GM23338 (cell line): ENCODE results near the gene SLC17A5. TPM values are rescaled to one million over a fixed set of nuclear protein-coding genes. Genes with fewer than 3 reads are reported as not detected.

ENCODE experiments used
- ATAC-seq: fragments of 200-7000 bp; cut with Tn5 transposase; 3 replicates; pipeline ENCODE4 v1.9.1; 2020
- DNase-seq: peaks from one replicate; pipeline ENCODE4 v3.0.0-alpha.2; 2015; ENCODE audit warnings: low spot score
- H2AFZ ChIP-seq: fragments of 200-600 bp; sonication (generic); 2 replicates; pipeline ENCODE4 v1.8.0; 2016; ENCODE audit warnings: antibody characterized with exemption, mild to moderate bottlenecking, moderate library complexity
- H3F3A ChIP-seq: fragments of 200-600 bp; sonication (generic); replicated peaks from 2 replicates; pipeline ENCODE4 v1.8.0; 2017; ENCODE audit warnings: antibody characterized with exemption, mixed run types, low read depth
- H3K27ac ChIP-seq: fragments of 200-600 bp; sonication (generic); 2 replicates; pipeline ENCODE4 v1.6.1; 2016; ENCODE audit warnings: low read depth
- H3K27me3 ChIP-seq: fragments of 200-600 bp; sonication (generic); 2 replicates; pipeline ENCODE4 v1.8.0; 2016; ENCODE audit warnings: mild to moderate bottlenecking, mixed run types, moderate library complexity; ENCODE audit not compliant: insufficient read depth
- H3K36me3 ChIP-seq: fragments of 200-600 bp; sonication (generic); 2 replicates; pipeline ENCODE4 v1.8.0; 2016; ENCODE audit warnings: mild to moderate bottlenecking; ENCODE audit not compliant: insufficient read depth
- H3K4me1 ChIP-seq: fragments of 200-600 bp; sonication (generic); 2 replicates; pipeline ENCODE4 v1.8.0; 2016; ENCODE audit warnings: mild to moderate bottlenecking, moderate library complexity; ENCODE audit not compliant: insufficient read depth
- H3K4me2 ChIP-seq: fragments of 200-600 bp; sonication (generic); 2 replicates; pipeline ENCODE4 v1.7.1; 2017; ENCODE audit warnings: mixed run types
- H3K4me3 ChIP-seq: fragments of 200-600 bp; sonication (generic); 2 replicates; pipeline ENCODE4 v1.6.1; 2016; ENCODE audit warnings: mixed run types
- H3K79me2 ChIP-seq: fragments of 200-600 bp; sonication (generic); replicated peaks from 2 replicates; pipeline ENCODE4 v1.8.0; 2017; ENCODE audit warnings: mild to moderate bottlenecking; ENCODE audit not compliant: insufficient read depth
- H3K9me2 ChIP-seq: fragments of 200-600 bp; sonication (generic); 2 replicates; pipeline ENCODE4 v1.8.0; 2017; ENCODE audit not compliant: insufficient read depth
- H4K20me1 ChIP-seq: fragments of 200-600 bp; sonication (generic); replicated peaks from 2 replicates; pipeline ENCODE4 v1.8.0; 2017; ENCODE audit warnings: mild to moderate bottlenecking; ENCODE audit not compliant: insufficient read depth
- H3K27ac Mint-ChIP-seq: 2 replicates; pipeline ENCODE4 v1.8.0; 2020; ENCODE audit warnings: inconsistent platforms, mild to moderate bottlenecking, moderate library complexity, mixed read lengths
- H3K27me3 Mint-ChIP-seq: 3 replicates; pipeline ENCODE4 v1.8.0; 2022; ENCODE audit warnings: low read depth, mild to moderate bottlenecking, moderate library complexity, mixed read lengths, inconsistent platforms; ENCODE audit not compliant: insufficient read depth, poor library complexity
- H3K36me3 Mint-ChIP-seq: 3 replicates; pipeline ENCODE4 v1.8.0; 2021; ENCODE audit warnings: low read depth, mild to moderate bottlenecking, inconsistent platforms, moderate library complexity, mixed read lengths
- H3K4me1 Mint-ChIP-seq: 3 replicates; pipeline ENCODE4 v1.8.0; 2020; ENCODE audit warnings: mild to moderate bottlenecking, inconsistent platforms, mixed read lengths
- H3K4me3 Mint-ChIP-seq: 3 replicates; pipeline ENCODE4 v1.8.0; 2021; ENCODE audit warnings: moderate library complexity, mild to moderate bottlenecking, inconsistent platforms, mixed read lengths
- H3K9me3 Mint-ChIP-seq: 3 replicates; pipeline ENCODE4 v1.8.0; 2020; ENCODE audit warnings: moderate library complexity, mild to moderate bottlenecking, inconsistent platforms, mixed read lengths
- CREB1 ChIP-seq: fragments of 250-450 bp; sonication (Bioruptor Pico); IDR thresholded peaks from 2 replicates; pipeline ENCODE4 v1.5.0; 2020; ENCODE audit warnings: low read depth, mild to moderate bottlenecking, moderate library complexity
- EZH2 ChIP-seq: fragments of 200-600 bp; sonication (generic); IDR thresholded peaks from one replicate; pipeline ENCODE4 v1.8.0; 2017; ENCODE audit warnings: antibody characterized with exemption, mild to moderate bottlenecking, low read depth; ENCODE audit not compliant: unreplicated experiment
- EZH2phosphoT487 ChIP-seq: fragments of 200-600 bp; sonication (generic); IDR thresholded peaks from one replicate; pipeline ENCODE4 v1.8.1; 2018; ENCODE audit warnings: antibody characterized with exemption; ENCODE audit not compliant: unreplicated experiment
- JUNB ChIP-seq: IDR thresholded peaks from one replicate; pipeline ENCODE4 v1.6.1; 2016; ENCODE audit warnings: antibody characterized with exemption; ENCODE audit not compliant: unreplicated experiment
- NANOG ChIP-seq: IDR thresholded peaks from 2 replicates; pipeline ENCODE4 v1.6.1; 2016; ENCODE audit warnings: antibody characterized with exemption, borderline replicate concordance
- STAT1 ChIP-seq: IDR thresholded peaks from one replicate; pipeline ENCODE4 v1.6.1; 2016; ENCODE audit warnings: antibody characterized with exemption; ENCODE audit not compliant: unreplicated experiment
- ZNF331 ChIP-seq: fragments of 250-450 bp; sonication (Bioruptor Pico); IDR thresholded peaks from 2 replicates; pipeline ENCODE4 v1.5.0; 2020; ENCODE audit warnings: low read depth, mild to moderate bottlenecking, moderate library complexity
- polyA plus RNA-seq: library from polyadenylated mRNA; unstranded; fragments of >200 nt; fragmentation: Nextera tagmentation; extraction: Ambion mirVana; gene quantifications from 2 replicates; pipeline ENCODE4 v1.2.1, GENCODE V29; 2016
- total RNA-seq: library from RNA; depleted of rRNA; stranded (reverse); fragments of >200 nt; shearing (Covaris generic); gene quantifications from 2 replicates; pipeline ENCODE4 v1.2.3, GENCODE V29; 2014
- TF ChIP-seq, protein P1 (sequence below): IDR thresholded peaks from one replicate; pipeline ENCODE4 v1.6.1; 2018; ENCODE audit warnings: antibody characterized with exemption; ENCODE audit not compliant: unreplicated experiment
- TF ChIP-seq, protein P2 (sequence below), 2 experiments: fragments of 200-600 bp in 1 of 2; sonication (generic) in 1 of 2; conservative IDR thresholded peaks; 2 replicates each; pipeline versions ENCODE4 v1.5.1 to v1.6.1; 2016 to 2017; ENCODE audit warnings: antibody characterized with exemption in 2 of 2, low read depth in 2 of 2, mild to moderate bottlenecking in 2 of 2, moderate library complexity in 1 of 2
- TF ChIP-seq, protein P3 (sequence below): IDR thresholded peaks from 2 replicates; pipeline ENCODE4 v1.6.1; 2016; ENCODE audit warnings: antibody characterized with exemption

SLC17A5 gene
- total and polyA plus RNA-seq, 2 experiments from 2014 or later: 9.2 to 17.7 TPM

- H3F3A ChIP-seq: no peaks in the 10 kb centered on the region; the same call in 1 of the 2 replicates
- DNase-seq: no peak
- no peaks in the 10 kb centered on the region for H3K4me1 ChIP-seq
- H3K4me3 ChIP-seq: no peak overlapping the region
- no peak for TF ChIP-seq EZH2phosphoT487
- TF ChIP-seq, protein P1, sequence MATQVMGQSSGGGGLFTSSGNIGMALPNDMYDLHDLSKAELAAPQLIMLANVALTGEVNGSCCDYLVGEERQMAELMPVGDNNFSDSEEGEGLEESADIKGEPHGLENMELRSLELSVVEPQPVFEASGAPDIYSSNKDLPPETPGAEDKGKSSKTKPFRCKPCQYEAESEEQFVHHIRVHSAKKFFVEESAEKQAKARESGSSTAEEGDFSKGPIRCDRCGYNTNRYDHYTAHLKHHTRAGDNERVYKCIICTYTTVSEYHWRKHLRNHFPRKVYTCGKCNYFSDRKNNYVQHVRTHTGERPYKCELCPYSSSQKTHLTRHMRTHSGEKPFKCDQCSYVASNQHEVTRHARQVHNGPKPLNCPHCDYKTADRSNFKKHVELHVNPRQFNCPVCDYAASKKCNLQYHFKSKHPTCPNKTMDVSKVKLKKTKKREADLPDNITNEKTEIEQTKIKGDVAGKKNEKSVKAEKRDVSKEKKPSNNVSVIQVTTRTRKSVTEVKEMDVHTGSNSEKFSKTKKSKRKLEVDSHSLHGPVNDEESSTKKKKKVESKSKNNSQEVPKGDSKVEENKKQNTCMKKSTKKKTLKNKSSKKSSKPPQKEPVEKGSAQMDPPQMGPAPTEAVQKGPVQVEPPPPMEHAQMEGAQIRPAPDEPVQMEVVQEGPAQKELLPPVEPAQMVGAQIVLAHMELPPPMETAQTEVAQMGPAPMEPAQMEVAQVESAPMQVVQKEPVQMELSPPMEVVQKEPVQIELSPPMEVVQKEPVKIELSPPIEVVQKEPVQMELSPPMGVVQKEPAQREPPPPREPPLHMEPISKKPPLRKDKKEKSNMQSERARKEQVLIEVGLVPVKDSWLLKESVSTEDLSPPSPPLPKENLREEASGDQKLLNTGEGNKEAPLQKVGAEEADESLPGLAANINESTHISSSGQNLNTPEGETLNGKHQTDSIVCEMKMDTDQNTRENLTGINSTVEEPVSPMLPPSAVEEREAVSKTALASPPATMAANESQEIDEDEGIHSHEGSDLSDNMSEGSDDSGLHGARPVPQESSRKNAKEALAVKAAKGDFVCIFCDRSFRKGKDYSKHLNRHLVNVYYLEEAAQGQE: no peak
- TF ChIP-seq ZNF331: no peak
- no peak for TF ChIP-seq NANOG
- TF ChIP-seq, protein P2, sequence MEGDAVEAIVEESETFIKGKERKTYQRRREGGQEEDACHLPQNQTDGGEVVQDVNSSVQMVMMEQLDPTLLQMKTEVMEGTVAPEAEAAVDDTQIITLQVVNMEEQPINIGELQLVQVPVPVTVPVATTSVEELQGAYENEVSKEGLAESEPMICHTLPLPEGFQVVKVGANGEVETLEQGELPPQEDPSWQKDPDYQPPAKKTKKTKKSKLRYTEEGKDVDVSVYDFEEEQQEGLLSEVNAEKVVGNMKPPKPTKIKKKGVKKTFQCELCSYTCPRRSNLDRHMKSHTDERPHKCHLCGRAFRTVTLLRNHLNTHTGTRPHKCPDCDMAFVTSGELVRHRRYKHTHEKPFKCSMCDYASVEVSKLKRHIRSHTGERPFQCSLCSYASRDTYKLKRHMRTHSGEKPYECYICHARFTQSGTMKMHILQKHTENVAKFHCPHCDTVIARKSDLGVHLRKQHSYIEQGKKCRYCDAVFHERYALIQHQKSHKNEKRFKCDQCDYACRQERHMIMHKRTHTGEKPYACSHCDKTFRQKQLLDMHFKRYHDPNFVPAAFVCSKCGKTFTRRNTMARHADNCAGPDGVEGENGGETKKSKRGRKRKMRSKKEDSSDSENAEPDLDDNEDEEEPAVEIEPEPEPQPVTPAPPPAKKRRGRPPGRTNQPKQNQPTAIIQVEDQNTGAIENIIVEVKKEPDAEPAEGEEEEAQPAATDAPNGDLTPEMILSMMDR (conservative IDR thresholded peaks at IDR 0.05; ENCODE audit: low read depth in 2 of 2): peak; percentile 12 to 33; a peak in 2 of 4 replicates
- no peak for TF ChIP-seq JUNB
- no peak for ATAC-seq
- Mint-ChIP-seq H3K27me3 (peaks cover 2% of the 10 kb centered on the region), H3K27ac (no peak overlapping the region), H3K4me3 (no peak overlapping the region), H3K36me3 (no peaks in the 10 kb centered on the region), H3K9me3 (no peaks in the 10 kb centered on the region; the same call in 2 of the 3 replicates), H3K4me1 (no peaks in the 10 kb centered on the region)
- H3K79me2 ChIP-seq: no peaks in the 10 kb centered on the region
- no peaks in the 10 kb centered on the region for H3K27me3 ChIP-seq
- H3K9me2 ChIP-seq: no peaks in the 10 kb centered on the region
- H2AFZ ChIP-seq: no peak overlapping the region; the same call in 1 of the 2 replicates
- no peaks in the 10 kb centered on the region for H3K36me3 ChIP-seq
- no peak overlapping the region for H3K4me2 ChIP-seq
- H3K27ac ChIP-seq: no peak overlapping the region
- H4K20me1 ChIP-seq: no peaks in the 10 kb centered on the region
Observed at GRCh38 chr6:73548458-73549446, 105.0 kb downstream of the SLC17A5 start.

DNA sequence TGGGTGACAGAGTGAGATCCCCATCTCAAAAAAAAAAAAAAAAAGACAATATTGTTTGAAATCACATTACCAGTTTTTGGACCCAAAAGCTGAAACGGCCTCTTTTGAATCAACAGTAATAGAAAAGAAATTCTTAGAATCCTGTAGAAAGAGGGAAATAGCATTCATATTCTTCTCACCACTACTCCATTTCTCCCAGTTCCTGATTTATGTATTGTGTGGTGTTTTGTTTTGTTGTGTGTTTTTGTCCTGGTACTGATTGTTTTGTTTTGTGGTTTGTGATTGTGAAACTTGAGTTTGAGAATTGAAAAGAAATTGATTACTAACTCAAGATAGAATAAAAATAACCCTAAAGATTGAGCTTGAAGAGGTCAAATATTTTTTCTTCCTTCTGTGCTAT is 106.8 kb downstream of the SLC17A5 start:
- Histone ChIP-seq H2AFZ (peak overlapping the region; percentile 29; the same call in 1 of the 2 replicates), H3K4me2 (no peak overlapping the region), H3F3A (no peaks in the 10 kb centered on the region; the same call in 1 of the 2 replicates), H3K27me3 (no peaks in the 10 kb centered on the region), H4K20me1 (no peaks in the 10 kb centered on the region), H3K4me1 (no peaks in the 10 kb centered on the region), H3K9me2 (no peaks in the 10 kb centered on the region), H3K79me2 (no peaks in the 10 kb centered on the region), H3K36me3 (no peaks in the 10 kb centered on the region), H3K27ac (no peak overlapping the region), H3K4me3 (no peak overlapping the region)
- ATAC-seq (no peak), DNase-seq (no peak)
- Mint-ChIP-seq H3K4me3 (no peak overlapping the region), H3K9me3 (no peaks in the 10 kb centered on the region; the same call in 2 of the 3 replicates), H3K36me3 (no peaks in the 10 kb centered on the region), H3K4me1 (no peaks in the 10 kb centered on the region), H3K27ac (no peak overlapping the region), H3K27me3 (peaks cover 2% of the 10 kb centered on the region)
- TF ChIP-seq STAT1 (no peak), ZNF331 (no peak), EZH2 (no peak), CREB1 (no peak)
- TF ChIP-seq, protein P3, sequence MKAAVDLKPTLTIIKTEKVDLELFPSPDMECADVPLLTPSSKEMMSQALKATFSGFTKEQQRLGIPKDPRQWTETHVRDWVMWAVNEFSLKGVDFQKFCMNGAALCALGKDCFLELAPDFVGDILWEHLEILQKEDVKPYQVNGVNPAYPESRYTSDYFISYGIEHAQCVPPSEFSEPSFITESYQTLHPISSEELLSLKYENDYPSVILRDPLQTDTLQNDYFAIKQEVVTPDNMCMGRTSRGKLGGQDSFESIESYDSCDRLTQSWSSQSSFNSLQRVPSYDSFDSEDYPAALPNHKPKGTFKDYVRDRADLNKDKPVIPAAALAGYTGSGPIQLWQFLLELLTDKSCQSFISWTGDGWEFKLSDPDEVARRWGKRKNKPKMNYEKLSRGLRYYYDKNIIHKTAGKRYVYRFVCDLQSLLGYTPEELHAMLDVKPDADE: no peak
